ENCODE measurements around the gene USF1. TPM values are rescaled to one million over a fixed set of nuclear protein-coding genes. Genes with fewer than 3 reads are reported as not detected.

Gene USF1
- total RNA-seq, 1 donor from 2014 or later = 66.4 TPM

- Mint-ChIP-seq H3K4me3 (peak overlapping the region; percentile 51), H3K36me3 (peaks cover 2% of the 10 kb centered on the region), H3K9me3 (no peaks in the 10 kb centered on the region), H3K27me3 (ENCODE audit: low read depth) (no peaks in the 10 kb centered on the region), H3K4me1 (peaks cover 57% of the 10 kb centered on the region), H3K27ac (peak overlapping the region; percentile 97)
- TF ChIP-seq CTCF (IDR thresholded peaks at IDR 0.05; ENCODE audit: unreplicated experiment) = no peak
- DNase-seq (ENCODE audit: low spot score in 2 of 2, unreplicated experiment in 2 of 2) = peak in 1 of 2 experiments; percentile 62
Observed at GRCh38 chr1:161013488-161014230, 32.1 kb downstream of the USF1 start.

DNA sequence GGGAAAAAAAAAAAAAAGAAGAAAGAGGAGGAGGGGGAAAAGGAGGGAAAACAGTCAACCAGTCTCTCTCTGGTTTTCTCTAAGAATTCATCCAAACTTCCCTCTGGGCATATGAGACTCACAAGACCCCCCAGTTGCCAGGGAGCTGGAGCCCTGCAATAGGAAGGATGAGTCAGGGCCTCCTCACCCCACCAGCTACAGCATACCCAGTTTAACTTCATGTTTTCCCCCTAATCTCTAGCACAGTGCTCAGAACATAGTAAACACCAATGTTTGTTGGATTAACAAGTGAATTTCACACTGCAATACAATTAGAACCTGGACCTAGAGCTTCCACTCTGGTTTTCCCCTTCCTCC lies 32.7 kb downstream of the USF1 start:
- peaks cover 2% of the 10 kb centered on the region for H3K36me3 Mint-ChIP-seq
- peak overlapping the region; percentile 51 for H3K4me3 Mint-ChIP-seq
- no peaks in the 10 kb centered on the region for H3K27me3 Mint-ChIP-seq (ENCODE audit: low read depth)
- peak overlapping the region; percentile 97 for H3K27ac Mint-ChIP-seq
- TF ChIP-seq CTCF (IDR thresholded peaks at IDR 0.05; ENCODE audit: unreplicated experiment) = no peak
- H3K4me1 Mint-ChIP-seq = peaks cover 52% of the 10 kb centered on the region
- H3K9me3 Mint-ChIP-seq = no peaks in the 10 kb centered on the region
- no peak for DNase-seq (ENCODE audit: low spot score in 2 of 2, unreplicated experiment in 2 of 2)

DNA sequence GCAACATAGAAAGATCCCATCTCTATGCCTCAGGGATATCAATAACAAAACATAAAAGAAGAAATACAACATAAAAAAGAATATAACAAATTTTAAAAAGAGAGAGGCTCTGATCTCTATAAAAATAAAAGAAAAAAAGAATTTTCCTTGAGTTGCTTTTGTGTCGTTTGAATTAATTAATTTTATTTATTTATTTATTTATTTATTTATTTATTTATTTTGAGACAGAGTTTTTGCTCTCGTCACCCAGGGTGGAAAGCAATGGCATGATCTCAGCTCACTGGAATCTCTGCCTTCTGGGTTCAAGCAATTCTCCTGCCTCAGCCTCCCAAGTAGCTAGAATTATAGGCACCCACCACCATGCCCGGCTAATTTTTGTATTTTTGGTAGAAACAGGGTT lies 33.4 kb downstream of the USF1 start:
- Mint-ChIP-seq H3K4me1 (peaks cover 46% of the 10 kb centered on the region), H3K27ac (peak overlapping the region; percentile 97), H3K9me3 (no peaks in the 10 kb centered on the region), H3K4me3 (no peak overlapping the region), H3K27me3 (ENCODE audit: low read depth) (no peaks in the 10 kb centered on the region), H3K36me3 (peaks cover 2% of the 10 kb centered on the region)
- no peak for TF ChIP-seq CTCF (IDR thresholded peaks at IDR 0.05; ENCODE audit: unreplicated experiment)
- DNase-seq (ENCODE audit: low spot score in 2 of 2, unreplicated experiment in 2 of 2) = no peak

DNA sequence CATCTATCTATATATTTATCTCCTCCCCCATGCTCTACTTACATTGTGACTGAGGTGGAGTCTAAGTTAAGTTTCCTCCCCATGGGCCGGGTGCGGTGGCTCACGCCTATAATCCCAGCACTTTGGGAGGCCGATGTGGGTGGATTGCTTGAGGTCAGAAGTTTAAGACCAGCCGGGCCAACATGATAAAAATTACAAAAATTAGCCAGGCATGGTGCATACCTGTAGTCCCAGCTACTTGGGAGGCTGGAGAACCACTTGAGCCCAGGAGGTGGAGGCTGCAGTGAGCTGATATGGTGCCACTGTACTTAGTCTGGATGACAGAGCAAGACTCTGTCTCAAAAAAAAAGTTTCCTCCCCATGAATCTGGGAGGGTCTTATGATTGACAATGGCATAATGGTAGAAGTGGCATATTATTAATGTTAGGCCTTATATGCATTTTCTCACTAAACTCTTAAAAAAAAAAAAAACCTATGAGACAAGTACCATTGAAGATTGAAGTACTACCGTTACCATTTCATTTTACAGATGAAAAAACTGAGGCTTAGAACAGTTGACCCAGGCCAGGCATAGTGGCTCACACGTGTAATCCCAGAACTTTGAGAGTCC lies 36.1 kb downstream of the USF1 start:
- no peak for TF ChIP-seq CTCF (IDR thresholded peaks at IDR 0.05; ENCODE audit: unreplicated experiment)
- H3K36me3 Mint-ChIP-seq = peaks cover 2% of the 10 kb centered on the region
- H3K4me1 Mint-ChIP-seq = peaks cover 36% of the 10 kb centered on the region
- DNase-seq (ENCODE audit: low spot score in 2 of 2, unreplicated experiment in 2 of 2) = no peak
- H3K27ac Mint-ChIP-seq = peak overlapping the region; percentile 91
- no peaks in the 10 kb centered on the region for H3K27me3 Mint-ChIP-seq (ENCODE audit: low read depth)
- no peak overlapping the region for H3K4me3 Mint-ChIP-seq
- no peaks in the 10 kb centered on the region for H3K9me3 Mint-ChIP-seq

GRCh38 chr1:161008869-161009510 lies 36.8 kb downstream of the USF1 start:
- no peak overlapping the region for H3K4me3 Mint-ChIP-seq
- TF ChIP-seq CTCF (IDR thresholded peaks at IDR 0.05; ENCODE audit: unreplicated experiment) = no peak
- no peaks in the 10 kb centered on the region for H3K27me3 Mint-ChIP-seq (ENCODE audit: low read depth)
- peaks cover 33% of the 10 kb centered on the region for H3K4me1 Mint-ChIP-seq
- H3K36me3 Mint-ChIP-seq = peaks cover 2% of the 10 kb centered on the region
- H3K9me3 Mint-ChIP-seq = no peaks in the 10 kb centered on the region
- H3K27ac Mint-ChIP-seq = peak overlapping the region; percentile 91
- DNase-seq (ENCODE audit: low spot score in 2 of 2, unreplicated experiment in 2 of 2) = no peak

Measured in mesothelial cell of epicardium (in vitro differentiated cells).